Measurements from ENCODE around the gene NRG3.

- TF ChIP-seq POLR2A (IDR thresholded peaks at IDR 0.05) (no peak), CTCF (IDR thresholded peaks at IDR 0.05) (no peak)
Measured at GRCh38 chr10:82622479-82622878, 747.5 kb downstream of the NRG3 start.

Measured in testis (tissue), 2 donors.